ENCODE results near the gene HAO1. TPM values are rescaled to one million over a fixed set of nuclear protein-coding genes. Genes with fewer than 3 reads are reported as not detected.
A peak's percentile ranks its signal among the peaks of the same experiment; 100 is the strongest.

Gene HAO1
- total RNA-seq = not detected

- no peak for ATAC-seq
- CTCF ChIA-PET = no interaction called here
Measured at GRCh38 chr20:7940341-7940740, at the start of gene HAO1. HAO1 (minus strand) TSS chr20:7940458; CDS start chr20:7940422, 36 bp downstream.

DNA sequence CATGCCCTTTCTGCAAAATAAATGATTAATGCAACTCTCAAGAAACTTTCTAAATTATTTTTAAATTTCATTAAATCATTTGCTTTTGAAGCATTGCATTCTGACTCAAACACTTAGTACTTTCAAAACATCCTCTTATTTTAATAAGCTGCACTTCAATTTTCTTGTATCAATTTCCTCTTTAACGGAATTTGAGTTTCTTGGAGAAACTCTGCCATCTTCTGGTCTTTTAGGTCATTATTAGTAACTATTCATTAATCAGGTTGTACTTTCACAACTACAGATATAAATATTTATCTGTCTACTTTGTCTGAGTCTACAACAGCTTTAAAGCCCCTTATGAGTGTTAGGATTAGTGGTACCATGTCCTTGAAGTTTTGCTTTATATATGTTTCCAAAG lies 49.1 kb upstream of the HAO1 start:
- Mint-ChIP-seq H3K27ac (no peak overlapping the region), H3K9me3 (ENCODE audit: low read depth) (peaks cover 8% of the 10 kb centered on the region), H3K36me3 (peaks cover 18% of the 10 kb centered on the region), H3K4me1 (no peaks in the 10 kb centered on the region), H3K27me3 (no peaks in the 10 kb centered on the region), H3K4me3 (no peak overlapping the region)
- no peak for DNase-seq
- CTCF ChIA-PET = interaction anchor here (0.9 to 2.7 kb wide), 3 partner anchors 9 to 53 kb away, joined by 3 to 7 read pairs (median 3); no protein-coding TSS in a partner anchor
- no peak for ATAC-seq

More at GRCh38 chr20:7940341-7940740, at the start of gene HAO1:
- H3K4me3 Mint-ChIP-seq = no peak within 1 kb of the TSS
- H3K4me1 Mint-ChIP-seq = no peaks in the 10 kb centered on the region
- DNase-seq = no peak
- H3K27ac Mint-ChIP-seq = no peak within 1 kb of the TSS
- peaks cover 5% of the 10 kb centered on the region for H3K27me3 Mint-ChIP-seq
- H3K36me3 Mint-ChIP-seq = no peaks in the 10 kb centered on the region
- H3K9me3 Mint-ChIP-seq (ENCODE audit: low read depth) = no peaks in the 10 kb centered on the region

- CTCF ChIA-PET = no interaction called here
Measured at GRCh38 chr20:7985916-7986315, 45.7 kb upstream of the HAO1 start.

DNA sequence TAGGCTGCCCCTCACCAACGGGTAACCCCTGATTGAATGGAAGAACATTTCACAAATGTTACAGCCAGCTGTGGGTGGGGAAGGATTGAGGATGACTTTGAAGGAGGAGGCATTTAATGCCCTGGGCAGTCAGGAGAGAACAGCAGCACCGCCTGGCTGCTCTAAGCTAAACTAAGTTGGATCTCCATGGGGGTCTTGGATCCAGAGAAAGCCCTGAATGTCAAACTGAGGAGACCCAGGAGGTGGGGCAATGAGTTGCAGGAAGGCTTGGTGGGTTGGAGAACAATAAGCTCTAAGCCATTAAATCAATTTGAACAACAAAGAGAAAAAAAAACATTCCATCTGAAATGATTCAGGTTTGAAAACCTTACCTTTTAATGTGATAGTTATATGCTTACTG lies 43.9 kb upstream of the HAO1 start:
- ATAC-seq = no peak
- Mint-ChIP-seq H3K4me1 (peaks cover 13% of the 10 kb centered on the region), H3K27me3 (no peaks in the 10 kb centered on the region), H3K4me3 (no peak overlapping the region), H3K36me3 (peaks cover 22% of the 10 kb centered on the region), H3K27ac (no peak overlapping the region), H3K9me3 (ENCODE audit: low read depth) (no peaks in the 10 kb centered on the region)
- CTCF ChIA-PET = no interaction called here
- no peak for DNase-seq

More at GRCh38 chr20:7985916-7986315, 45.7 kb upstream of the HAO1 start:
- no peak overlapping the region for H3K27ac Mint-ChIP-seq
- H3K9me3 Mint-ChIP-seq (ENCODE audit: low read depth) = no peaks in the 10 kb centered on the region
- H3K36me3 Mint-ChIP-seq = peaks cover 16% of the 10 kb centered on the region
- H3K4me1 Mint-ChIP-seq = peaks cover 4% of the 10 kb centered on the region
- no peak for ATAC-seq
- H3K4me3 Mint-ChIP-seq = no peak overlapping the region
- H3K27me3 Mint-ChIP-seq = no peaks in the 10 kb centered on the region
- no peak for DNase-seq

DNA sequence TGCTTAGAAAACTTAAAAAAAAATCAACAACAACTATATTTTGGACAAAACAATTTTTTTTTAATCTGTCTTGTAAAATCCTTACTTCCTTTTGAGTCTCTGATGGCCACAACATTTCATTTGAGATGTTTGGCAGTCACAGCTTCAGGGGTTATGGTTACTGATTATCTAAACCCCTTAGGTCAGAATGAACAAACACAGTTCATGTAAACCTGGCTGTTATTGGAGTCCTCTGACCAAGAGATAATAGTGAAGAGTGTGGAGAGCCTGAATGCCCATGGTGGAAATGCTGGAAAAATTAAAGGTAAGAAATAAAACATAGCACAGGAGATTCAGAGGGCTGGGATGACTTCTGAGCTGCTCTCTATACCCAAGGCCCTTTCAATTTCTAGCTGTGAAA lies 41.1 kb upstream of the HAO1 start:
- no peaks in the 10 kb centered on the region for H3K27me3 Mint-ChIP-seq
- no peak overlapping the region for H3K27ac Mint-ChIP-seq
- H3K4me3 Mint-ChIP-seq = no peak overlapping the region
- CTCF ChIA-PET = interaction anchor here (1.0 to 1.7 kb wide), 3 partner anchors 23 to 62 kb away, joined by 3 to 4 read pairs (median 3); no protein-coding TSS in a partner anchor
- DNase-seq (no peak), ATAC-seq (no peak)
- H3K4me1 Mint-ChIP-seq = peaks cover 13% of the 10 kb centered on the region
- H3K9me3 Mint-ChIP-seq (ENCODE audit: low read depth) = no peaks in the 10 kb centered on the region
- peaks cover 24% of the 10 kb centered on the region for H3K36me3 Mint-ChIP-seq

GRCh38 chr20:7980332-7981046 lies 40.2 kb upstream of the HAO1 start:
- DNase-seq (no peak), ATAC-seq (peak; percentile 60)
- Mint-ChIP-seq H3K36me3 (peaks cover 21% of the 10 kb centered on the region), H3K4me3 (no peak overlapping the region), H3K27ac (no peak overlapping the region), H3K9me3 (ENCODE audit: low read depth) (no peaks in the 10 kb centered on the region), H3K4me1 (peaks cover 13% of the 10 kb centered on the region), H3K27me3 (no peaks in the 10 kb centered on the region)
- CTCF ChIA-PET = interaction anchor here (0.7 to 2.0 kb wide), 11 partner anchors 9 to 742 kb away, joined by 3 to 7 read pairs (median 3); partner anchors contain the start of gene TMX4

DNA sequence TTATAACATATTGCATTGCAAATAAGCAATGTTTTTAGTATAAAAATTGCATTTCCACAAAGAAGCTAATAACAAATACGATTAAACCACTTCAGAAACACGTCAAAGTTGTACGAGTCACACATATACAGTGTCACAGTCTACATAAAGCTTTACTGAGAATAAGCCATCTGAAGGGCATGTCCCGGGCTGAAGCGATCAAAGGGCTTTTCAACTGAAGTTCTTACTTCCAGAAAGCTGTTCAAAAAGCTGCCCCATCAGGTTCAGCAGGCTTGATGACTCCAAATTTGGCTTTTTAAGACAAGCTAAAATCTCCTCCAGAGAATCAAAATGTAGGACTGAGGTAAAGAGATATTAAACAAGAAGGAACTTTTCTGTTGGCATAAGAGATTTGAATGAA lies 37.5 kb upstream of the HAO1 start:
- Mint-ChIP-seq H3K27me3 (peaks cover 8% of the 10 kb centered on the region), H3K4me3 (no peak overlapping the region), H3K27ac (no peak overlapping the region), H3K9me3 (ENCODE audit: low read depth) (no peaks in the 10 kb centered on the region), H3K4me1 (peaks cover 13% of the 10 kb centered on the region), H3K36me3 (peaks cover 20% of the 10 kb centered on the region)
- CTCF ChIA-PET = interaction anchor here (0.9 kb wide), 1 partner anchor 18 kb away, joined by 3 read pairs; no protein-coding TSS in a partner anchor
- DNase-seq (no peak), ATAC-seq (no peak)

DNA sequence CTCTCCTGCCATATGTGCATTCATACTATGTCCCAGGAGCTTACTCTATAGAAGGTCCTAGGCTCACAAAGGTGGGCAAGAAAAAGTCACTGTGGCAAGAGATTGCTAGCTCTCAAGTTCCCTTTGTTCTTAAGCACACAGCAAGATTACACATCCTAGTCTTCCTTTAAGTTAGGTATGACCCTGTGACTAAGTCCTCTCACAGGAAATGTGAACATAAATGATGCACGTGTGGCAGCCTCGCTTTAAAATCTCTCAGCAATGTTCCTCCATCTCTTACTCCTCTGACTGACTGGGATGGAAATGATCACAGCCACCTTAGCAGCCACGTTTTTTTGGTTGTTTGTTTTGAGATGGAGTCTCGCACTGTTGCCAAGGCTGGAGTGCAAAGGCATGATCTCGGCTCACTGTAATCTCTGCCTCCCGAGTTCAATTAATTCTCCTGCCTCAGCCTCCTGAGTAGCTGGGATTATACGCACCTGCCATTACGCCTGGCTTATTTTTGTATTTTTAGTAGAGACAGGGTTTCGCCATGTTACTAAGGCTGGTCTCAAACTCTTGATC lies 35.7 kb upstream of the HAO1 start:
- CTCF ChIA-PET = no interaction called here
- Mint-ChIP-seq H3K4me3 (no peak overlapping the region), H3K27ac (no peak overlapping the region), H3K27me3 (peaks cover 16% of the 10 kb centered on the region), H3K9me3 (ENCODE audit: low read depth) (no peaks in the 10 kb centered on the region), H3K4me1 (peaks cover 9% of the 10 kb centered on the region), H3K36me3 (peaks cover 8% of the 10 kb centered on the region)
- DNase-seq = no peak
- ATAC-seq = no peak

- H3K4me3 Mint-ChIP-seq = no peak overlapping the region
- H3K4me1 Mint-ChIP-seq = no peaks in the 10 kb centered on the region
- H3K27me3 Mint-ChIP-seq = peaks cover 23% of the 10 kb centered on the region
- peaks cover 1% of the 10 kb centered on the region for H3K36me3 Mint-ChIP-seq
- no peaks in the 10 kb centered on the region for H3K9me3 Mint-ChIP-seq (ENCODE audit: low read depth)
- DNase-seq (no peak), ATAC-seq (no peak)
- no peak overlapping the region for H3K27ac Mint-ChIP-seq
- CTCF ChIA-PET = interaction anchor here (0.9 kb wide), 1 partner anchor 150 kb away, joined by 4 read pairs; no protein-coding TSS in a partner anchor
Measured at GRCh38 chr20:7974785-7975435, 34.7 kb upstream of the HAO1 start.

- CTCF ChIA-PET = no interaction called here
Measured at GRCh38 chr20:7971536-7972280, 31.4 kb upstream of the HAO1 start.

DNA sequence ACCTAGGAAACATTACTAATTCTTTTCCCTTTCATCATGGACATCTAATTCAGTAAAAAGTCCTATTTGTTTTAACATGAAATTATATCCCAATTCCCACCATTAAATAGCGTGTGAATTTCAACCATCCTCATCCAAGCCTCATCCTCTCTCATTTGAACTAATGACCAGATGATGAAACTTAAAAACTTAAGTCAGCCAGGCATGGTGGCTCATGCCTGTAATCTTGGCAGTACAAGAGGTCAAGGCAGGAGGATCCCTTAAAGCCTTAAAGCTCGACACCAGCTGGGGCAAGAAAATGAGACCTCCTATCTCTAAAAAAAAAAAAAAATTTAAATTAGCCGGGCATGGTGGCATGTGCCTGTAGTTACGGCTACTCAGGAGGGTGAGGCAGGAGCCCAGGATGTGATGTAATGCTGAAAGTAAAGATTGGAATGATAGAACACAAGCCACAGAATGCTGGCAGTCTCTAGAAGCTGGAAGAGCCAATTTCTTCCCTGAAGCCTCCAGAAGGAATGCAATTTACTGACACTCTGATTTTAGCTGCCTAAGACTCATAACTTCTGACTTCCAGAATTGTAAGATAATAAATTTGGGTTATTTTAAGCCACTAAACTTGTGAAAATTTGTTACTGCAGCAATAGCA lies 27.1 kb upstream of the HAO1 start:
- DNase-seq (no peak), ATAC-seq (no peak)
- Mint-ChIP-seq H3K27me3 (peaks cover 24% of the 10 kb centered on the region), H3K4me3 (no peak overlapping the region), H3K4me1 (no peaks in the 10 kb centered on the region), H3K36me3 (no peaks in the 10 kb centered on the region), H3K27ac (no peak overlapping the region), H3K9me3 (ENCODE audit: low read depth) (no peaks in the 10 kb centered on the region)
- CTCF ChIA-PET = interaction anchor here (1.9 kb wide), 1 partner anchor 31 kb away, joined by 4 read pairs; no protein-coding TSS in a partner anchor

More at GRCh38 chr20:7971536-7972280, 31.4 kb upstream of the HAO1 start:
- H3K27me3 Mint-ChIP-seq = peaks cover 28% of the 10 kb centered on the region
- H3K4me1 Mint-ChIP-seq = no peaks in the 10 kb centered on the region
- H3K4me3 Mint-ChIP-seq = no peak overlapping the region
- H3K27ac Mint-ChIP-seq = no peak overlapping the region
- no peaks in the 10 kb centered on the region for H3K9me3 Mint-ChIP-seq (ENCODE audit: low read depth)
- DNase-seq (no peak), ATAC-seq (no peak)
- no peaks in the 10 kb centered on the region for H3K36me3 Mint-ChIP-seq

DNA sequence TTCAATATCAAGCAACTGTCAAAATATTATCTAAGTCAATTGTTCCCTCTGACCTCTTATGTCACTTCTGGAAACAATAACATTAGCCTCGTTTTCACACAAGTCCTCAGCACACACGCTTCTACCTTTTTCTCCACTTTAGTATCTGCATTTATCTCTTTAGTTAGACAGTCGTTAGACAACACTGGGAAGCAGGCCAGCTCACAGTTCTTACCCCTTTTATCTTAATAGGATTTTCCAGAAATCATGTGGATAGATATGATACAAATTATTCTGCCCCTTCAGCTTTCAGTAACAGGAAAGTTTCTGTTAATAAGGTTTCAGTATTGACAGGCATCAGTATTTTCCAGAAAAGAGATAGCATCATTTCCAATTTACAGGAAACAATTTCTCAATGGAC lies 25.9 kb upstream of the HAO1 start:
- Mint-ChIP-seq H3K4me1 (no peaks in the 10 kb centered on the region), H3K4me3 (no peak overlapping the region), H3K36me3 (no peaks in the 10 kb centered on the region), H3K27ac (no peak overlapping the region), H3K27me3 (peaks cover 18% of the 10 kb centered on the region), H3K9me3 (ENCODE audit: low read depth) (no peaks in the 10 kb centered on the region)
- CTCF ChIA-PET = interaction anchor here (1.9 kb wide), 1 partner anchor 29 kb away, joined by 4 read pairs; no protein-coding TSS in a partner anchor
- ATAC-seq = no peak
- no peak for DNase-seq

GRCh38 chr20:7959484-7959883 lies 19.2 kb upstream of the HAO1 start:
- no peak for ATAC-seq
- CTCF ChIA-PET = no interaction called here
- H3K27ac Mint-ChIP-seq = no peak overlapping the region

More at GRCh38 chr20:7959484-7959883, 19.2 kb upstream of the HAO1 start:
- no peak overlapping the region for H3K4me3 Mint-ChIP-seq
- H3K27me3 Mint-ChIP-seq = peaks cover 8% of the 10 kb centered on the region
- H3K9me3 Mint-ChIP-seq (ENCODE audit: low read depth) = no peaks in the 10 kb centered on the region
- H3K36me3 Mint-ChIP-seq = no peaks in the 10 kb centered on the region
- H3K4me1 Mint-ChIP-seq = no peaks in the 10 kb centered on the region
- no peak for DNase-seq
